ENCODE data around the gene MAPK10.
"Not testable (repeated sequence)": the region's sequence is repeated elsewhere in the genome, so short reads cannot be mapped to it uniquely, and the experiment has no call there.

MAPK10 gene

DNA sequence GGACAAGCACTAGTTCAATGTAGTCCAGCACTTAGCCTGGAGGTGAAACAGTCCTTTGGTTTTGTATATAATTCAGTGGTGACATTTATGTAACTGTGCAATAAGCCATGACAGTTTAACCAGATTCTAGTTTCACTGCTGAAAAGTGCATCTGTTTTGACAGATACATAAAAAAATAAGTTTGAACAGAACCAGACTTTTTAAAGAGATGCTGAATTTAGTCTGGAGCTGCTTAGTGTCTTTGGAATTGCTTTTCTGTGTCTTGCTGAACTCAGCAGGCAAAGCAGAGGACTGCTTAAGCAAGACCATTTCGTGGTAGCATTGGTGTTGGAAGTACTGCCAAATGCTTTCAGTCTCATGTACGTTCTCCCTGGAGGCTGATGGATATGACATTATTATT, 393.5 kb downstream of the MAPK10 start:
- no peak for DNase-seq (ENCODE audit: low spot score)

DNA sequence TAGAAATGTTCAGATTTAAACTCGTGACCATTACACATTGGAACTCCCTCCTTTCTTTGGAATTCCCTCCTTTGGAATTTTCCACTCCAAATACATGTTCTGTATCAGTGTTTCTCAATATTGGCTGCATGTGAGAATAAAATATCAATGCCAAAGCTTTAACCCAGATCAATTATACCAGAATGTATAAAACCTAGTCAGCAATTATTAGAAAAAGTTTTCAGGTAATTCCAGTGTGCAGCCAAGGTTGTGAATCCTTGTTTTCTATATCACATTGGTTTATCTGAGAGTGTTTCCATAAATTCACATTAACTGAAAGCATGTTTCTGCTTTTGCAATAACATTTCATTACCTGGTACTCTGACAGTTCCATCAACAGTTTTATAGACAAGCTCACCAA, 394.3 kb downstream of the MAPK10 start:
- no peak for DNase-seq (ENCODE audit: low spot score)

DNA sequence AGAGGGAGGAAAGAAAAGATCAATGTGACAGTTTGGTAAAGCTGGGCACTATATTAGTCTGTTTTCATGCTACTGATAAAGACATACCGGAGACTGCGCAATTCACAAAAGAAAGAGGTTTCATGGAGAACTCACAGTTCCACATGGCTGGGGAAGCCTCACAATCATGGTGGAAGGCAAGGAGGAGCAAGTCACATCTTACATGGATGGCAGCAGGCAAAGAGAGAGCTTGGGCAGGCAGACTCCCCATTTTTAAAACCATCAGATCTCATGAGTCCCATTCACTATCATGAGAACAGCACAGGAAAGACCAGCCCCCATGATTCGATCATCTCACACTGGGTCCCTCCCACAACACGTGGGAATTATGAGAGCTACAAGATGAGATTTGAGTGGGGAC, 394.8 kb downstream of the MAPK10 start:
- DNase-seq (ENCODE audit: low spot score): not testable (repeated sequence)

DNA sequence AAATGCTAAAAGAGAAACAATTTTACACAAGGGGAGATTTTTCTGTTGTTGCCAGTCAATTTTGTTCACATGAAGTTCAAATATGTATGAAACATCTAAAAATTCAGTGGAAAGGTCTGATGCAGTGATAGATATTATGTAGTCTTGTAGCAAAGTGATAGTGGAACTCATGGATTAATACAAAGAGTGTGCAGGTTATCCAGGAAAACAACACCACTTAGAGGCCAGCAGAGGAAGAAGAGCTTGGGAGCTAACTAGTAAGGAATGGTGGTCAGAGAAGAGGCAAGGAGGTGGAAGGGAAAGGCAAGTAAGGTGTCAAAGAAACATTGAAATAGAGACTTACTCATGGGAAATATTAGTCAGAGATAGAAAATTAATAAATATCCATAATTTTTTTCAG, 395.6 kb downstream of the MAPK10 start:
- DNase-seq (ENCODE audit: low spot score): no peak

DNA sequence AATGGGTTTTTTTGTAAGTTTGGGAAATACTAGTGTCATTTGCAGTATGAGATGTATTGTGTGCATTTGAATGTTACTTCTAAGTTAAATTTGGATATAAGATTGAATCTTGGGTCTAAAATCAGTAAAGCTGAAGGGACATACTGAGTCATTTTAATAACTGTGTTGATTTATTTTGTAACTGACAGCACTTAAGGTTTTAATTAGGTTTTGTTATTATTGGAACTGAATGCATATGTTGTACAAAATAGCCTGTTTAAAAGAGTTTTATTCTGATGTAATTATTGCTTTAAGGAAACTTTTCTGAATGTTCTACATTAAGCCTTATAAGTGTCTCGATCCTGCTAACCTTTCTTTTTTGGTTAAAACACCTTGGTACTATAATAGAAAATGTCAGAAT, 396.6 kb downstream of the MAPK10 start:
- DNase-seq (ENCODE audit: low spot score): no peak

DNA sequence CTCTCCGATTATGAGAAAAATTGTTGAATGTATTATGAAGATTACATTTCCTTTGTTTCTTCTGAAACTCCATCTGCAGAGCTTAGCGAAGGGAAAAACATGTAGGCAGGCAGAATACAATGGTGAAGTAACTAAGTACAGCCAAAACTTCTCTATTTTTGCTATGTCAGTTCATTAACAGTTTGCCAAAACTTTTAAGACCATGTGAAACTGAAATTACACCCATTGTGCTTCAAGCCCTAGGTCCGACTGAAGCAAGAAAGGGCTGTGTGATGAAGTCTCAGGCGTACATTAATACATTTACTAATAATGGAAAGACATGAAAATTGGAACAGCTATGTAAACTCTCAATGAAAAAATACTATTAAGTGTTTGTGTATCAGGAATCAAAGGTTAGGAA, 398.0 kb downstream of the MAPK10 start:
- DNase-seq (ENCODE audit: low spot score): no peak

DNA sequence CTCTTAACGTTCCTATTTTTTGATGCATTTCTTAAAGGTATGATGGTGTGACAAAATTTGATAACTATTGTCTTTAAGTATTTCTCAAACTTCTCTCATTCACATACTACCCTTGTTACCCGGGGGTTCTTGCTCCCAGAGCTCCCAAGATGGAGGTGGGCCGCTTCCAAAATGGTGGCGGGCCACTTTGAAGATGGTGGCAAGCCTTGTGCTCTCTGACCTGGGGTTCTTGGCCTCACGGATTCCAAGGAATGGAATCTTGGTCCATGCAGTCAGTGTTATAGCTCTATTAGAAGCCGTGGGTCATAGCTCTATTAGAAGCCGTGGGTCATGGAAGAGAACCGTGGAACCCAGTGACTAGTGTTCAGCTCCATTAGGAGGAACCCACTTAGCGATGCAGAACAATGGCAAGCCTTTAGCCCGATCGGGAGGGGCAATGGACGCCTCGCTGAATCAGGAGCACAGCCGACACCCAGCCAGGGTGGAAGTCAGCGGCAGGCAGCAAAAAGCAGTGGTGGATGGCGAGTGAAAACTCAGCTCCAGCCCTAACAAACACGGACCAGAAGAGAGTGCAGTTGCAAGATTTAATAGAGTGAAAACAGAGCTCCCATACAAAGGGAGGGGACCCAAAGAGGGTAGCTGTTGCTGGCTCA, 403.4 kb downstream of the MAPK10 start:
- no peak for DNase-seq (ENCODE audit: low spot score)

DNA sequence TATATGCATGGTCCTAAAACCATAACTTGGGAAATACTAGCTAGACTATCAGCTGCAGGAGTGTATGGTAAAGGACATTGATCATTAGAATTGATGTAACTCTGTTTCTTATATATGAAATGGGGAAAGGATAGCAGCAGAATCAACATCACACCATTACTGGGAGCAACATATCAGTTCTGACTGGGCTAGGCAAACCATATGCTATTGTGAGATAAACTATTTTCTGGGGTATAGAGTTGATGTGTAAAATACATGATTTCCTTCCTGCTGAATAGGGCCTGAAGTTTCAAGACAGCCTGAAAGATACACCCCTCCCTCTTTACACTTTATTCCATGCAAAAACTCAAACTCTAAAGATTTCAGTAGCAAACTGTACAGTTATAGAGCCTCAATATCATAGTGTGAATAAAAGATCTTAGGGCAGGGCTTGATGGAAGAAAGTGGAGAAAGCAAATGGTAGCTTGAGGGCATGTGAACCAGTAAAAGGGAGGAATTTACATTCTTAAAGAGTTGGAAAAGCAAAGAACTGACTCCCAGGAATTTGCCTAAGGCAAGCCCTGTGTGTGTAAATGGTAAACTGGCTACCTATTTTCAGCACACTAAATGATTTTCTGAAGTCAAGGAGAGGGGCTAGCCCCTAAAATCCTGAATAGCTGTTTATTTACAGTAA, 404.1 kb downstream of the MAPK10 start:
- no peak for DNase-seq (ENCODE audit: low spot score)

DNA sequence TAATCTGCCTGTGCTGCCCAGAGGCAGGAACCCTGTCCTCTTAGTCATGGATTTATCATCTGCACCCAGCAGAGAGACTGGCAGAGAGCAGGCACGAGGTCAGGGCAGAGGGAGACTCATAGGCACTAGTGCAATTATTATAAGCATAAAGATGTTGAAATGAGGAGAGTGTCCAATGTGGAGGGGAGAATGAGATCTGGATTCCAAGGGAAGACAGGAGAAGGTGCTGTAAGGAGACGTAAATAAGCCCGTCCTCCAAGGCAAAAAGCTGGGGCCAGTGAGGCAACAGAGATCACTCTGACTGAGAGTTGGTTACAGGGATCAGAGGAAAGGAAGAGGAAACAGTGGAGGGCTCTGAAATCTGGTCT, 406.2 kb downstream of the MAPK10 start:
- no peak for DNase-seq (ENCODE audit: low spot score)

DNA sequence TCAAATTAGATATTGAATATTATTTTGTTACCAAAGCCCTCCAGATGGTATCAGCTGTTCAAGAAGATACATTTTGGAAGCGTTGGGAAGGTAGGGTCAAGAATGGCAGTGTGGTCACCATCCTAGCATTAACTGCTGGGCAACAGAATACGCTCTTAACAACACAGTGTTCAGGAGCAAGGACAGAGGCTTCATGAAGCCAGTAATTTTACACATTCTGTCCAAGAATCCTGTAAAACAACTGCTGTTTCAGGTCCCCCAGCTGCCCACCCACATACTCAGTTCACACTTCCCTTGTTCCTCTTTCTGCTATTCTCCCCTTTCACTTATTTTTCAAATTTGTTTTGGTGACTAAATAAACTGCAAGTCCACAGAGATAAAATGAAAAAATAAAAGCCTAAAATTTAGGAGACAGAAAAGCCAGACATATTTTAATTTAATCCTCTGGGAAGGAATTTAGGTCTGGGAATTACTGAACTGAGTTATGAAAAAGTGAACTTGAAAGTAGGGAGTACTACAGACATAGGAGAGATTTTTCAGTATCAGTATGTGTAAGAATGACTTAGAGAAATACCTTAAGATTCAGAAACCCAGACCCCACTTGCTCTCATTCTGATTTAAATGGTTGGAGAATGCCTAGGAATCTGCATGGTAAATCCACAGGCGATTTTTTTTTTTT, 406.7 kb downstream of the MAPK10 start:
- DNase-seq (ENCODE audit: low spot score): no peak

DNA sequence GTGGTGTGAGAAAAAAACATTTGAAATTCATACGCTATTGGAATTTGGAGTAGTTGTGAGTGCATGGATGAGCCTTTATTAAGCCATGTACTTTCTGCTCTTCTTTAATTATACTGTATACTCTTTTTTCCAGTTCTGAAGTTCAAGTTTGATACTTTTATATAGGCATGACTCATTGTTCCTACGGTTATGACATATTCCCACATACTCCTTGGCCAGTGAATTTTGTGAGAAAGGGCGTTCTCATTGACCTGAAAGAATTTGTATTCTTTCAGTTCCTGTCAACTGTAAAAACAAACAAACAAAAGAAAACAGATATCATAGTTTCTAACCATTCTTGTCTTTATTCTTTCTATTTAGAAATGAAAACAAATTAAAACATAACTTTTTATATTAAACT, 407.3 kb downstream of the MAPK10 start:
- no peak for DNase-seq (ENCODE audit: low spot score)

DNA sequence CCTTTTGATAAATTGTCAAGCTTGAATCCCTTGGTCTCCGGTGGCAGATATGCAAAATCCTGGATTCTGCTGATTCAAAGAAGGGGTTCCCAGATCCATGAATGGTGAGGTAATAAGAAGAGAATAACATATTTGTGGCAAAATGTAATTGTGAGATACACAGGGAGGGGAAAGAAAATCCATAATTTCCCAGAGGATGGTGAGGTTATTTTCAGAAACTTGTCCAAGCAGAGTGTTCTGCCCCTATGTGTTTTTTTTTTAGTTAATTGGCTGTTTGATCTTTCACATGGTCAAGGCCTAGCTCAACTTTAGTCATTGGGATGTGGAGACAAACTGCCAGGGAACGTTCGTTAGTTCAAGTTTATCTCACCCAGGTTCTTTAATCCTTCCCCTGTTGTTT, 408.8 kb downstream of the MAPK10 start:
- no peak for DNase-seq (ENCODE audit: low spot score)

DNA sequence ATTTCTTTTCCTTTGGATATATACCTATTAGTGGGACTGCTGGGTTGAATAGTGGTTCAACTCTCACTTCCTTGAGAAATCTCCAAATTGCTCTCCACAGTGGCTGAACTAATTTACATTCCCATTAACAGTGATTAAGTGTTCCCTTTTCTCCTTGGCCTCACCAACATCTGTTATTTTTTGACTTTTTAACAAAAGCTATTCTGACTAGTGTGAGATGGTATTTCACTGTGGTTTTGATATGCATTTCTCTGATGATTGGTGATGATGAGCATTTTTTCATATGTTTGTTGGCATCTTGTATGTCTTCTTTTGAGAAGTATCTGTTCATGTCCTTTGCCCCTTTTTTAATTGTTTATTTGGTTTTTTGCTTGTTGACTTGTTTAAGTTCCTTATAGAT, 413.0 kb downstream of the MAPK10 start:
- no peak for DNase-seq (ENCODE audit: low spot score)

DNA sequence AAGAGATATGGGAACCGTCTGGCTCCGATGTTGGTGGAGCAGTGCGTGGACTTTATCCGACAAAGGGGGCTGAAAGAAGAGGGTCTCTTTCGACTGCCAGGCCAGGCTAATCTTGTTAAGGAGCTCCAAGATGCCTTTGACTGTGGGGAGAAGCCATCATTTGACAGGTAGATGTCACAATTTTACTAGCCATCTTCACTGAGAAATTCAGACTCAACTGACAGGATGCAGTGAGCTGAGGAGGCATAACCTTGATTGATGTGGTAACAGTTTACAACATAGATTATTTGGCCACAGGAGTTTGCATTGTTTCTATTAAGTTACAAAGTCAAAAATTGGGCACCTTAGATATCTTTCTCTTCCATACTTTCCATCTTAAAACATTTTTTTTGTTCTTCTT, 417.7 kb downstream of the MAPK10 start:
- no peak for DNase-seq (ENCODE audit: low spot score)

DNA sequence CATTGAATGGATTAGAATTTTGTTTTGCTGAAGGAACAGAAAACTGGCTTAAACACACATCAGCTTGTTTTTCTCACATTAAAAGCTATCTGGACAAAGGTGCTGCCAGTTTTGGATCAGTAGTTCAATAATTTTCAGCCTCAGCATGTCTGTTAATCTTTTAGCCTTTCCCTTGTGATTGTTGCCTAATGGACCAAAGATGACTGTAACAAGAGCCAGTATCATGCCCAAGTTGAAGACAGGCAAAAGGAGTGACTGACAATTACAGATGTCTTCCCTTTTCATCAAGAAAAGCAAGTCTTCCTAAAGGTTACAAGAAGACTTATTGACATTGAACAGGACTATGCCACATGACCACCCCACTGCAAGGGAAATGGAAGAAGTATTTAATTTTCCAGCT, 419.7 kb downstream of the MAPK10 start:
- DNase-seq (ENCODE audit: low spot score): no peak

All from HuH-7.5 (cell line).